HPDE6-E6E7 (cell line): ENCODE measurements around the gene USO1.
A peak's percentile ranks its signal among the peaks of the same experiment; 100 is the strongest.
"Not testable (repeated sequence)": the region's sequence is repeated elsewhere in the genome, so short reads cannot be mapped to it uniquely, and the experiment has no call there.

Experiments used
- DNase-seq: peaks from one replicate; pipeline ENCODE4 v3.0.0; 2011; ENCODE audit warnings: missing footprints; ENCODE audit errors: extremely low spot score

USO1 gene

DNA sequence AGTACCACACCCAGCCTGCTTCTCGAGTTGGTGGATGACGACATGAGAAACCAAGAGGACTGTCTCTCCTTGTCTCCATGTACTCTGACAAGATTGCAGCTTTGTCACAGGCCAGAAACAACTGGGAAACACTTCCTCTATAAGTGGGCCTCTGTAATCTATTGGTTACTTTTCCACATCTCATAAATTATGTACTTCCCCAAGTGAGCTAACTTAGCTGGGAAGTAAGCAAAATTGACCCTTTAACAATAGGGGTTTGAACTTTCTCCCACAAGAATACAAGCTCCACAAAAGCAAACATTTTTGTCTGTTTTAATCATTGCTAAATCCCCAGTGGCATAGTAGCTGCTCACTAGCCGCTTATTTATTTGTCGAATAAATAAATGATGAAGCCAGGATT, 14.1 kb upstream of the USO1 start:
- no peak for DNase-seq

GRCh38 chr4:75714011-75714410, 10.4 kb upstream of the USO1 start:
- no peak for DNase-seq

DNA sequence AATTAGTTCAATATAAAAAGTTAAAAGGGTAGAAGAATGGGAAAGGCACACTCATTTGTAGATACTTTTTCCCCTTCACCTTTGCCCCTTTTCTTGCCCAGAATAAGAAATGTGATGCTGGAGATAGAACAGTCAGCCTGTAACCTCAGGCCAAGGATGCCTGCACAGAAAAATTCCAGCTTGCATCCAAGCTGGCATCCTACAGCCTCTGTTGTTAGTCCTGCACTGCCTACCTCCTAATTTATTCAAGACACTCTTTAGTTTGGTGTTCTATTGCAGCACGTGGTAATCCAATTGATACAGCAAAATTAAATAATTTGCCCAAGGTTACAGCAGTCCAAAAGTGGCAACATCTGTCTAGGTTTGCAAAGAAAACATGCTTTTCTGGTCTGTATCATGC, 9.7 kb upstream of the USO1 start:
- DNase-seq = no peak

DNA sequence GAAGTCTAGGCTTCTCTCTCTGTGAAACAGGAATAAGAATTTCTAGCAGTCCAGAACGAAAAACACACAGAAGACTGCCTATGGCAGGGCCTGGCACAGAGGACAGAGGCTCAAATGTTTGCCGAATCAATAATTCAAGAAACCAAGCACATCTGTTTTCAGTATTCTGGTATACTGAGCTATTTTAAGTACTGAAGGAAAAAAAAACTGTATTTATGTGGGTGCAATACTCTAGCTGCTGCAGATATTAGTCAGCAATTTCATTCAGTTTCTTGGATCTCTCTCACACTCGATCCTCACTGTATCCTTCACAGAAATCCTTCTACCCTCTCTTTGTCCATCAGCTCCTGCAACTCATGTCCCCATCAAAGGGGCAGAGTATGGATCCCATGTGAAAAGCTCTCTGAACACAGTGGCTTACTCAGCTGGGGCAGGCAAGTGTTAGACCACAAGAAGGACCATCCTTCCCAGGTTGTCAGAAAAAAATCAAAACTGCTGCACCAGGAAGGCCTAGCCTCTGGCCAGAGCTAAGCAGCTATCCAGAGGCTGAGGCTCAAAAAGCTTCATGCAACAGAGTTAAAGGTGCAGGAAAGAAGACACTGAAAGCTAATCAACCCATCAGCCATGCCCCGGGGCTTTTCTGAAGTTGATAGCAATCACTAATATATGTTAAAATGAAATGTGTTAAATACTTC, 9.1 kb upstream of the USO1 start:
- no peak for DNase-seq

- DNase-seq = not testable (repeated sequence)
Observed at GRCh38 chr4:75716054-75716453, 8.3 kb upstream of the USO1 start.

DNA sequence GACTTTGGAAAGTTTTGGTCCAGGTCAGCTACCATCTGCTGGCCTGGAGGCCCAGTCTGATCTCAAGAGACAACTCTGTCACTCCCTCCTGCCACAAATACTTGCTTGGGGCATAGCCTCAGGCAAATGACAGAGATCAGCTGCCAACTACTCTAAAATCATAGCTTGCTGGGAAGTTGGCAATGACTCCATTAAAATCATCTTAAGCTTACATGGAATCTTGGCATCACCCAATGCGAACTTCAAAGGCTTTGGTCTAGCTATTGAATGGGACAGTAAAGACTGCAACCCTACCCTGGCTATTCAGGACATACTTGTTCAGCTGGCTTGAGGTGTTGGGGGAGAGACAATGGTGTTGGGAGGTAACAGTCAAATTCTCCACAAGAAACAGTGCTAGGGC, 7.0 kb upstream of the USO1 start:
- no peak for DNase-seq

- no peak for DNase-seq
Observed at GRCh38 chr4:75718529-75718928, 5.8 kb upstream of the USO1 start.

- DNase-seq = no peak
Observed at GRCh38 chr4:75722417-75722816, 2.0 kb upstream of the USO1 start.

DNA sequence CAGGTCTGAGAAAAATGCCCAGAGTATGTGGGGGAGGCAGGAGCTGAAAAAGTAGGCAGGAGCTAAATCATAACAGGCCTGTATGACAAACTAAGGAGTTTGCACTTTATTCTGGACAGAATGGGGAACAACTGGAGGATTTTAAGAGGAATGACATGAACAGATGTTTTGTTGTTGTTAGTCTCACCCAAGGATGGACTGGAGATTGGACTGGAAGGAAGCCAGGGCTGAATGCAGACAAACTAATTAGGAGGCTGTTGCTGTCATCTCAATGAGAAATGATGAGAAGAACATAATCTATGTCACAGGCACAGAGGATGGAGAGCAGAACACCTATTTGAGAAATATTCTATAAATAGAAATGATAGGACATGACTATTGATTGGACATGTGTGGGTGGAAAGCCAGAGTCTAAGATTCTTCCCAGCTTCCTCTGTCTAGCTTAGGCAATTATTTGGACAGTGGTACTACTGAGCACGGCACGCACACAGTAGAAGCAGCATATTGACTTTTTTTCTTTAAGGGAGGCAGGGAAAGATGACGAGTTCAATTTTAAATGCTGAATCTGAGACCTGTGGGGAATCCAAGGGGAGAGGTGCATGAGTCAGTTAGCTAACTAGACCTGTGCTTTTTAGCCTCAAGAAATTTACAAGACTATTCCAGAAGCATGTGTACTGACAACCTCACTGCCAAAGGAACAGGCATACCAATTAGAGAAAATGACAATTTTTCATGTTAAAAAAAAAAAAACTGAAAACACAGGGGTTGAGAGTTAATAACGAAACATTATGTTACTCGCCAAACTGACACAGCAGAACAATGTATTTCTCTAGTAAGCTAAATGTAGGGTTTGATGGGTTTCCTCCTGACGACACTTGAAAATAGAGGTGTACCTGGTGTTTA, 963 bp upstream of the USO1 start:
- DNase-seq = peak; percentile 15

GRCh38 chr4:75724867-75725724, 719 bp downstream of the USO1 start:
- DNase-seq = peak; percentile 60

DNA sequence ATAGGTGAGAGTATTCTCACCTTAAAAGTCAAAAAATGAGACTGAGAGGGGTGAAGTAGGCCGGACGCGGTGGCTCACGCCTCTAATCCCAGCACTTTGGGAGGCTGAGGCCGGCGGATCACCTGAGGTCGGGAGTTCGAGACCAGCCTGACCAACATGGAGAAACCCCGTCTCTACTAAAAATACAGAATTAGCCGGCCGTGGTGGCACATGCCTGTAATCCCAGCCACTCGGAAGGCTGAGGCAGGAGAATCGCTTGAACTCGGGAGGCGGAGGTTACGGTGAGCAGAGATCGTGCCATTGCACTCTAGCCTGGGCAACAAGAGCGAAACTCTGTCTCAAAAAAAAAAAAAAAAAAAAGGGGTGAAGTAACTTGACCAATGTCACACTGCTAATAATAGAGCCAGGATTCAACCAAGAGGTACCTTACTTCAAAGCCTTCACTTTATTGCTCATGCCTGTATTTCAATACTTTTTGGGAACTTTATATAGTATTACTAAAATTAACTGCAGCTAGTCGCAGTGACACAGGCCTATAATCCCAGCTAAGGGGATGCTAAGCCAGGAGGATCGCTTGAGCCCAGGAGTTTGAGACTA, 1.7 kb downstream of the USO1 start:
- DNase-seq = not testable (repeated sequence)

DNA sequence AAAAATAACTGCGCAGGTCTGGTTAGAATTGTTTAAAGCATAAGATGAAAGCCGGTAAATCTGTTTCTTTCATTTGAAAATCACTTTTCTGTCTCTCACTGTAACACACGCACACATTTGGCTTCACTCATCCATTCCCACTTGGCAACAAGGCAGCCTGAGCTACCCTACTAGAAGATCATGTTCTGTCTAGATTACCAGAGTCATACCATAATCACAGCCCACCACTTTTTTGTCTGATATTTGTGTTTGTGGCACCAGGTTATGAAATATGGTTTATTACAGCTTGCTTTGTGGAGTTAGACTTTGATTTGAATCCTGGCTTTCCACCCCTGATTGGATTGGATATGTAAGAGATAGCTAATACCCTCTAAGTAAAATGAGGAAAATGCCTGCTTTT, 2.2 kb downstream of the USO1 start:
- no peak for DNase-seq

DNA sequence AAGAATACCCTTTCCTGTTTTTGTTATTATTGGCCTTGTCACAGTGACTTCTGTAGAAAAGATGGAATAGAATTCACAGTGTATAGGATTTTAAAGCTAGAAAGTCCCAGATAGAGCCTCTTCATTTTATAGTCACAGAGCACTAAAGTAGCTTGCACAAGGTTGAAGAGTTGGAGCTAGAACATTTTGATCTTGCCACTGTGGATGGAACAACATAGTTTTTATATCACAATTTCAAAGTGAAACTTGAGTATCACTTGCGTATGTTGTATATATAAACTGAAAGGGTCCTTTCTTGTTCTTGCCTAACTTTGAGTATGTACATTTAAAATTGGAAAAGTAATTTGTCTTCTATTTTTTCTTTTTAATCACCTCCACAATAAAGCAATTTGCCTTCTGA, 2.7 kb downstream of the USO1 start:
- no peak for DNase-seq

DNA sequence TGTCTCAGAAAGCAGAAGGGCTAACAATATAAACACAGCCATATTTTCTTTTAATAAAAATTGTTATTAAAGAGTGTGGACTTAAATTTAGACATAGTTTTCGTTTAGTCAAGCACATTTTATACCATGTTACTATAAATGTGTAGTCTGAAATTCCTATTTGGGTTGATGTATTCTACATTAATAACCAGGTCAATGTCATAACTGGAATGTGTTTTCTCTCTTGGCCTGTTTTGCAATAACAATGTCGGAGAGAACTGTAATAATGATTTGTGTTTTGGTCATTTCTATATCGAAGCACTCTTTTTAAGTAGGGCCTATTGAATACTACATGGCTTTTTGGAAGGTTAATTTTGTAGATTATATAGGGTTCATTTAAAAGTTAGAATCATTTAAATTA, 5.5 kb downstream of the USO1 start:
- no peak for DNase-seq

- no peak for DNase-seq
Observed at GRCh38 chr4:75733369-75733768, 9.0 kb downstream of the USO1 start.

DNA sequence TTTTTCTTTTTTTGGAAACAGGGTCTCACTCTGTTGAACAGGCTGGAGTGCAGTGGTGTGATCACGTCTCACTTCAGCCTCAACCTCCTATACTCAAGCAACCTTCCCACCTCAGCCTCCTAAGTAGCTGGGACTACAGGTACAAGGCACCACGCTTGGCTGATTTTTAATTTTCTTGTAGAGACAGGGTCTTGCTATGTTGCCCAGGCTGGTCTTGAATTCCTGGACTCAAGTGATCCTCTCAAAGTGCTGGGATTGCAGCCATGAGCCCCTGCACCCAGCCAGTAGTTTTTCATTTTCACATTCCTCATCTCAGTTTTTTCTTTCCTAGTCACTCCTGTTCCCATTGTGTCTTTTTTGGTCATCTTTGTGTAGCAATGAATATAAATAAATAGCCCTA, 11.1 kb downstream of the USO1 start:
- DNase-seq = no peak

GRCh38 chr4:75736862-75737261, 12.5 kb downstream of the USO1 start:
- no peak for DNase-seq

GRCh38 chr4:75737398-75737797, 13.0 kb downstream of the USO1 start:
- no peak for DNase-seq

DNA sequence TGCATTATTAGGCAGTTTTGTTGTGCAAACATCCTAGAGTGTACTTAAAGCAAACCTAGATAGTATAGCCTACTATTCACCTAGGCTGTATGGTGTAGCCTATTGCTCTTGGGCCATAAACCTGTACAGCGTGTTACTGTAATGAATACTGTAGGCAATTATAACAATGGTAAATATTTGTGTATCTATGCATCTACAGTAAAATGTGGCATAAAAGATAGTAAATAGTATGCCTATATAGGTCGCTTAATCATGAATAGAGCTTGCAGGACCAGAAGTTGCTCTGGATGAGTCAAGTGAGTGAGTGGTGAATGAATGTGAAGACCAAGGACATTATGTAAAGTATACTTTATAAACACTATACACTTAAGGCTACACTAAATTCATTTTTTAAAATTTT, 16.6 kb downstream of the USO1 start:
- DNase-seq = no peak

- DNase-seq = no peak
Observed at GRCh38 chr4:75742451-75742850, 18.1 kb downstream of the USO1 start.

- DNase-seq = peak; percentile 34
Observed at GRCh38 chr4:75745161-75745560, 20.8 kb downstream of the USO1 start.

DNA sequence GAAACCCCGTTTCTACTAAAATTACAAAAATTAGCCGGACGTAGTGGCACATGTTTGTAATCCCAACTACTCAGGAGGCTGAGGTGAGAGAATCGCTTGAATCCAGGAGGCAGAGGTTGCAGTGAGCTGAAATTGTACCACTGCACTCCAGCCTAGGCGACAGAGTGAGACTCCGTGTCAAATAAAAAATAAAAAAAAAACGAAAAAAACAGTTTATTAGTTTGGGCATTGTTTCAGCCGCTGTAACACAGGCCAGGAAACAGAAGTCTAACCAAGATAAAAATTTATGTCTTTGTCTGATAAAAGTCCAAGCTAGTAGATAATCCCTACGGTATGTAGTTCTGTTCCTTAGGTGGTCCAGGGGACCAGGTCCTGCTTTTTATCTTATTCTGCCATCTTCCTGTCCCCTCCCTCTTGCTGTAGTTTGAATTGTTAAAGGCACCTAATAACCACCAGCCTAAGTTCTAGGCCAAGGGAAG, 21.4 kb downstream of the USO1 start:
- no peak for DNase-seq
